Measurements from ENCODE around the gene CD44. TPM values are rescaled to one million over a fixed set of nuclear protein-coding genes. Genes with fewer than 3 reads are reported as not detected.
"Not testable (repeated sequence)": the region's sequence is repeated elsewhere in the genome, so short reads cannot be mapped to it uniquely, and the experiment has no call there.

The CD44 gene
- total RNA-seq, 1 donor from 2014 or later: 46.0 TPM

GRCh38 chr11:35103366-35104208 lies 35.4 kb upstream of the CD44 start:
- H3K4me1 Mint-ChIP-seq (ENCODE audit: unreplicated experiment): no peaks in the 10 kb centered on the region
- no peak overlapping the region for H3K27ac Mint-ChIP-seq
- H3K9me3 Mint-ChIP-seq: no peaks in the 10 kb centered on the region
- H3K4me3 Mint-ChIP-seq: no peak overlapping the region
- DNase-seq (ENCODE audit: extremely low spot score, unreplicated experiment): no peak
- H3K36me3 Mint-ChIP-seq: no peaks in the 10 kb centered on the region
- H3K27me3 Mint-ChIP-seq: peaks cover 13% of the 10 kb centered on the region
- TF ChIP-seq CTCF (conservative IDR thresholded peaks at IDR 0.05): no peak

- no peak overlapping the region for H3K4me3 Mint-ChIP-seq
- no peaks in the 10 kb centered on the region for H3K9me3 Mint-ChIP-seq
- no peak for TF ChIP-seq CTCF (conservative IDR thresholded peaks at IDR 0.05)
- DNase-seq (ENCODE audit: extremely low spot score, unreplicated experiment): no peak
- H3K4me1 Mint-ChIP-seq (ENCODE audit: unreplicated experiment): no peaks in the 10 kb centered on the region
- no peaks in the 10 kb centered on the region for H3K36me3 Mint-ChIP-seq
- H3K27me3 Mint-ChIP-seq: peaks cover 17% of the 10 kb centered on the region
- H3K27ac Mint-ChIP-seq: no peak overlapping the region
These were observed 34.3 kb upstream of the CD44 start for GRCh38 chr11:35104655-35105054.

- Mint-ChIP-seq H3K4me1 (ENCODE audit: unreplicated experiment) (no peaks in the 10 kb centered on the region), H3K27ac (no peak overlapping the region), H3K9me3 (no peaks in the 10 kb centered on the region), H3K27me3 (peaks cover 17% of the 10 kb centered on the region), H3K36me3 (no peaks in the 10 kb centered on the region), H3K4me3 (no peak overlapping the region)
- no peak for TF ChIP-seq CTCF (conservative IDR thresholded peaks at IDR 0.05)
- DNase-seq (ENCODE audit: extremely low spot score, unreplicated experiment): no peak
These were observed 33.5 kb upstream of the CD44 start for GRCh38 chr11:35105319-35106079.

GRCh38 chr11:35106595-35106994 lies 32.4 kb upstream of the CD44 start:
- no peak for DNase-seq (ENCODE audit: extremely low spot score, unreplicated experiment)
- Mint-ChIP-seq H3K4me1 (ENCODE audit: unreplicated experiment) (peaks cover under 1% of the 10 kb centered on the region), H3K27me3 (peaks cover 17% of the 10 kb centered on the region), H3K9me3 (no peaks in the 10 kb centered on the region), H3K27ac (no peak overlapping the region), H3K36me3 (no peaks in the 10 kb centered on the region), H3K4me3 (no peak overlapping the region)
- TF ChIP-seq CTCF (conservative IDR thresholded peaks at IDR 0.05): no peak

GRCh38 chr11:35107861-35108260 lies 31.1 kb upstream of the CD44 start:
- TF ChIP-seq CTCF (conservative IDR thresholded peaks at IDR 0.05): no peak
- peaks cover 22% of the 10 kb centered on the region for H3K27me3 Mint-ChIP-seq
- H3K4me3 Mint-ChIP-seq: no peak overlapping the region
- no peaks in the 10 kb centered on the region for H3K36me3 Mint-ChIP-seq
- no peak overlapping the region for H3K27ac Mint-ChIP-seq
- H3K4me1 Mint-ChIP-seq (ENCODE audit: unreplicated experiment): peaks cover 3% of the 10 kb centered on the region
- DNase-seq (ENCODE audit: extremely low spot score, unreplicated experiment): no peak
- no peaks in the 10 kb centered on the region for H3K9me3 Mint-ChIP-seq

GRCh38 chr11:35108336-35108735 lies 30.6 kb upstream of the CD44 start:
- H3K27ac Mint-ChIP-seq; H3K4me3 Mint-ChIP-seq; H3K4me1 Mint-ChIP-seq (ENCODE audit: unreplicated experiment); DNase-seq (ENCODE audit: extremely low spot score, unreplicated experiment); H3K9me3 Mint-ChIP-seq; H3K36me3 Mint-ChIP-seq: not testable (repeated sequence)
- H3K27me3 Mint-ChIP-seq: peaks cover 22% of the 10 kb centered on the region
